ENCODE data around the gene ZNF500.

Gene ZNF500

GRCh38 chr16:4772351-4772750 is 5.4 kb upstream of the ZNF500 start:
- H3K27ac ChIP-seq (ENCODE audit: low read depth, low read length, poor library complexity, severe bottlenecking): no peak overlapping the region
- TF ChIP-seq CTCF (IDR thresholded peaks at IDR 0.05; ENCODE audit: low read length) (no peak), EZH2 (IDR thresholded peaks at IDR 0.05; ENCODE audit: borderline replicate concordance, low read length) (no peak)
- no peak overlapping the region for H3K9ac ChIP-seq (ENCODE audit: low read length)
- H4K20me1 ChIP-seq (ENCODE audit: insufficient read depth, low read length): no peaks in the 10 kb centered on the region
- H3K9me3 ChIP-seq (ENCODE audit: low read length): no peaks in the 10 kb centered on the region
- H3K79me2 ChIP-seq (ENCODE audit: insufficient read depth, low read length): no peaks in the 10 kb centered on the region
- no peaks in the 10 kb centered on the region for H3K27me3 ChIP-seq (ENCODE audit: insufficient read depth, low read length)
- H3K4me2 ChIP-seq (ENCODE audit: low read length): no peak overlapping the region
- H3F3A ChIP-seq (ENCODE audit: insufficient read depth, low read length): peaks cover 9% of the 10 kb centered on the region; the same call in 1 of the 2 replicates
- peaks cover 6% of the 10 kb centered on the region for H3K4me1 ChIP-seq (ENCODE audit: insufficient read depth, low read length, severe bottlenecking)
- no peaks in the 10 kb centered on the region for H3K9me2 ChIP-seq (ENCODE audit: low read depth, low read length)
- H3K36me3 ChIP-seq (ENCODE audit: insufficient read depth, low read length): no peaks in the 10 kb centered on the region
- no peak overlapping the region for H3K4me3 ChIP-seq (ENCODE audit: low read depth, low read length, poor library complexity, severe bottlenecking)
- H2AFZ ChIP-seq (ENCODE audit: low read length): no peak overlapping the region

GRCh38 chr16:4771646-4772045 is 4.7 kb upstream of the ZNF500 start:
- H3K27ac ChIP-seq (ENCODE audit: low read depth, low read length, poor library complexity, severe bottlenecking): no peak overlapping the region
- no peaks in the 10 kb centered on the region for H3K9me2 ChIP-seq (ENCODE audit: low read depth, low read length)
- no peak overlapping the region for H3K9ac ChIP-seq (ENCODE audit: low read length)
- peaks cover 6% of the 10 kb centered on the region for H3K4me1 ChIP-seq (ENCODE audit: insufficient read depth, low read length, severe bottlenecking)
- H2AFZ ChIP-seq (ENCODE audit: low read length): no peak overlapping the region
- no peak overlapping the region for H3K4me3 ChIP-seq (ENCODE audit: low read depth, low read length, poor library complexity, severe bottlenecking)
- H3K4me2 ChIP-seq (ENCODE audit: low read length): no peak overlapping the region
- peaks cover 9% of the 10 kb centered on the region; the same call in 1 of the 2 replicates for H3F3A ChIP-seq (ENCODE audit: insufficient read depth, low read length)
- no peaks in the 10 kb centered on the region for H3K36me3 ChIP-seq (ENCODE audit: insufficient read depth, low read length)
- no peaks in the 10 kb centered on the region for H4K20me1 ChIP-seq (ENCODE audit: insufficient read depth, low read length)
- no peaks in the 10 kb centered on the region for H3K9me3 ChIP-seq (ENCODE audit: low read length)
- H3K79me2 ChIP-seq (ENCODE audit: insufficient read depth, low read length): no peaks in the 10 kb centered on the region
- no peak for TF ChIP-seq CTCF (IDR thresholded peaks at IDR 0.05; ENCODE audit: low read length)
- TF ChIP-seq EZH2 (IDR thresholded peaks at IDR 0.05; ENCODE audit: borderline replicate concordance, low read length): no peak
- H3K27me3 ChIP-seq (ENCODE audit: insufficient read depth, low read length): no peaks in the 10 kb centered on the region

GRCh38 chr16:4769306-4769638 is 2.3 kb upstream of the ZNF500 start:
- no peaks in the 10 kb centered on the region for H4K20me1 ChIP-seq (ENCODE audit: insufficient read depth, low read length)
- no peaks in the 10 kb centered on the region for H3K79me2 ChIP-seq (ENCODE audit: insufficient read depth, low read length)
- no peaks in the 10 kb centered on the region for H3K9me2 ChIP-seq (ENCODE audit: low read depth, low read length)
- H2AFZ ChIP-seq (ENCODE audit: low read length): peak overlapping the region; percentile 51; the same call in 1 of the 2 replicates
- H3K4me2 ChIP-seq (ENCODE audit: low read length): peak overlapping the region; percentile 70
- peaks cover 13% of the 10 kb centered on the region for H3K4me1 ChIP-seq (ENCODE audit: insufficient read depth, low read length, severe bottlenecking)
- no peak for TF ChIP-seq CTCF (IDR thresholded peaks at IDR 0.05; ENCODE audit: low read length)
- no peak for TF ChIP-seq EZH2 (IDR thresholded peaks at IDR 0.05; ENCODE audit: borderline replicate concordance, low read length)
- H3K4me3 ChIP-seq (ENCODE audit: low read depth, low read length, poor library complexity, severe bottlenecking): no peak overlapping the region
- H3F3A ChIP-seq (ENCODE audit: insufficient read depth, low read length): peaks cover 9% of the 10 kb centered on the region; the same call in 1 of the 2 replicates
- no peak overlapping the region for H3K9ac ChIP-seq (ENCODE audit: low read length)
- no peak overlapping the region for H3K27ac ChIP-seq (ENCODE audit: low read depth, low read length, poor library complexity, severe bottlenecking)
- H3K9me3 ChIP-seq (ENCODE audit: low read length): no peaks in the 10 kb centered on the region
- H3K36me3 ChIP-seq (ENCODE audit: insufficient read depth, low read length): no peaks in the 10 kb centered on the region
- H3K27me3 ChIP-seq (ENCODE audit: insufficient read depth, low read length): no peaks in the 10 kb centered on the region
